Measurements from ENCODE around the gene TERB1. TPM values are rescaled to one million over a fixed set of nuclear protein-coding genes. Genes with fewer than 3 reads are reported as not detected.

TERB1 gene
- total and polyA plus RNA-seq, 2 of the 13 experiments (the other 11 are each of a cell fraction or from before 2014, with no cell fraction given): not detected

DNA sequence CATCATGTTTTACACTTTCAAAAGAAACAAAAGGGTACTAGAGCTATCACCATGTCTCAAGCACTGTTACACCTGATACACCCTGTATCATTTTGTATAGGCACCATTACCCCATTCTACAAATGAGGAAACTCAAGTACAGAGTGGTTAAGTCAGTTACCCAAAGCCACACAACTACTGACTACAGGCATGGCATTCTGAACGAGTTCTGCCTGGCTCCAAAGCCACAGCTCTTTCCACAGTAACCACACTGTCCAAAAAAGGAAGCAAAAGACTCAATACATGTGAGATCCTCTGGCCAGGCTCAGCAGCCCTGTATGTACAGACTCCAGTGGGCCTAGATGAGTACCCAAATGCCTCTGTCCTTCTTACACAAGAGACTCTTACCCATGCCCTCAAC, 54.7 kb downstream of the TERB1 start (continued):
- TF ChIP-seq HNF1A (IDR thresholded peaks at IDR 0.05; ENCODE audit: low read depth) (no peak), HNF1A (CRISPR knock-in tag; IDR thresholded peaks at IDR 0.05; ENCODE audit: borderline replicate concordance) (no peak), ZNF484 (CRISPR knock-in tag; IDR thresholded peaks at IDR 0.05; ENCODE audit: borderline replicate concordance, low read depth) (no peak), TRIM24 (CRISPR knock-in tag; IDR thresholded peaks at IDR 0.05) (no peak), MLLT10 (CRISPR knock-in tag; IDR thresholded peaks at IDR 0.05) (no peak), CSRNP1 (CRISPR knock-in tag; IDR thresholded peaks at IDR 0.05) (no peak), ATM (IDR thresholded peaks at IDR 0.05; ENCODE audit: borderline replicate concordance) (no peak), HNRNPK (IDR thresholded peaks at IDR 0.05; ENCODE audit: low read depth, low read length, poor library complexity, severe bottlenecking) (no peak), NR2F2 (IDR thresholded peaks at IDR 0.05; ENCODE audit: borderline replicate concordance, low read depth) (no peak), SNAPC2 (CRISPR knock-in tag; IDR thresholded peaks at IDR 0.05) (no peak)
